ENCODE measurements around the gene PLEKHG5. TPM values are rescaled to one million over a fixed set of nuclear protein-coding genes. Genes with fewer than 3 reads are reported as not detected.

The PLEKHG5 gene
- total RNA-seq, 4 donors from 2014 or later, result 17.9 to 42.7 (median 37.1) TPM

DNA sequence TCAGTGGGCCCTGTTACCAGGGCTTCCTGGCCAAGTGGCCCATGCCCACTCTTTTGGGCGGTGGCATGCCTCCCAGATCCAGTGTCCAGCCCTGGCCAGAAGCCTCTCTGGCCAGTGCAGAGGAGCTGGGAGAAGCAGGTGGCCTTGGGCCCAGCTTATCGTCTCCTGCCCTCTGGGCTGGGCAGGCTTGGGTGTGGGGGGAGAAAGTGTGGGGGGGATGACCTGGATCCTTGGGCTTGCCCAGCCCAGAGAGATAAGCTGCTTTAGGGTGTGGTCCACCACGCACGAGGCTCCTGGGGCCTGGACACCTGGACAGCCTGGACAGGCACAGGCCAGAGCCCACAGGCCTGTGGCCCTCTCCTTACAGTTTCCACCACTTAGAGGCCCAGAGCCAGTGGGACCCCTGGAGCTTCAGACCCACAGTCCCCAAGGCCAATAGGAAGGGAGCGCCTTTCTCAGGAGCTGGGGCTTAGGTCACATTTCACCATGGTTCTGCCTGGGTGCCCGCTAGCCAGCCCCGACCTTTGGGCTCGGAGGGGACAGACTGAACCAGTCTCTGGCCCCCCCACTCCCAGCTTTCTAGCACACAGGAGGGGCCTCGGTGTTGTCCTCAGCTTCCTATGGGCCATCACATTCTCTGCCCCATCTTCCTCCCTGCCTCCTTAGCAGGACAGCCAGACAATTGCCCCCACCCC is 65.0 kb downstream of the PLEKHG5 start:
- no peak for TF ChIP-seq POLR2A (IDR thresholded peaks at IDR 0.05)
- TF ChIP-seq EP300 (IDR thresholded peaks at IDR 0.05; ENCODE audit: low read depth), result no peak
- TF ChIP-seq, protein P1, sequence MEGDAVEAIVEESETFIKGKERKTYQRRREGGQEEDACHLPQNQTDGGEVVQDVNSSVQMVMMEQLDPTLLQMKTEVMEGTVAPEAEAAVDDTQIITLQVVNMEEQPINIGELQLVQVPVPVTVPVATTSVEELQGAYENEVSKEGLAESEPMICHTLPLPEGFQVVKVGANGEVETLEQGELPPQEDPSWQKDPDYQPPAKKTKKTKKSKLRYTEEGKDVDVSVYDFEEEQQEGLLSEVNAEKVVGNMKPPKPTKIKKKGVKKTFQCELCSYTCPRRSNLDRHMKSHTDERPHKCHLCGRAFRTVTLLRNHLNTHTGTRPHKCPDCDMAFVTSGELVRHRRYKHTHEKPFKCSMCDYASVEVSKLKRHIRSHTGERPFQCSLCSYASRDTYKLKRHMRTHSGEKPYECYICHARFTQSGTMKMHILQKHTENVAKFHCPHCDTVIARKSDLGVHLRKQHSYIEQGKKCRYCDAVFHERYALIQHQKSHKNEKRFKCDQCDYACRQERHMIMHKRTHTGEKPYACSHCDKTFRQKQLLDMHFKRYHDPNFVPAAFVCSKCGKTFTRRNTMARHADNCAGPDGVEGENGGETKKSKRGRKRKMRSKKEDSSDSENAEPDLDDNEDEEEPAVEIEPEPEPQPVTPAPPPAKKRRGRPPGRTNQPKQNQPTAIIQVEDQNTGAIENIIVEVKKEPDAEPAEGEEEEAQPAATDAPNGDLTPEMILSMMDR (IDR thresholded peaks at IDR 0.05), result no peak
- TF ChIP-seq POLR2AphosphoS5 (IDR thresholded peaks at IDR 0.05), result no peak
- Histone ChIP-seq H3K36me3 (no peaks in the 10 kb centered on the region), H3K27me3 (peaks cover 71% of the 10 kb centered on the region), H3K27ac (peak overlapping the region in 1 of 4 donors; percentile 76), H3K4me3 (no peak overlapping the region), H3K4me1 (peaks cover 16 to 49% (median 46%) of the 10 kb centered on the region in 4 donors), H3K9me3 (no peaks in the 10 kb centered on the region)
- no peak for DNase-seq
- WGBS, 2 donors (ENCODE audit: low coverage in 1 of 2), result 73% methylated on average over 9 of the region's 9 CpGs; no CpG with 5 or more reads in 1 of the 2 donors
- in situ Hi-C loops (cut with MboI; ENCODE audit: low pct_ligation_motif_present in 1 of 4, low pct_unique_long_range_greater_than_20kb in 1 of 4, low sequenced_read_pairs in 3 of 4), result no loop called here
- intact Hi-C loops (cut with DNase I; ENCODE audit: low total_unique reads), result no loop called here

DNA sequence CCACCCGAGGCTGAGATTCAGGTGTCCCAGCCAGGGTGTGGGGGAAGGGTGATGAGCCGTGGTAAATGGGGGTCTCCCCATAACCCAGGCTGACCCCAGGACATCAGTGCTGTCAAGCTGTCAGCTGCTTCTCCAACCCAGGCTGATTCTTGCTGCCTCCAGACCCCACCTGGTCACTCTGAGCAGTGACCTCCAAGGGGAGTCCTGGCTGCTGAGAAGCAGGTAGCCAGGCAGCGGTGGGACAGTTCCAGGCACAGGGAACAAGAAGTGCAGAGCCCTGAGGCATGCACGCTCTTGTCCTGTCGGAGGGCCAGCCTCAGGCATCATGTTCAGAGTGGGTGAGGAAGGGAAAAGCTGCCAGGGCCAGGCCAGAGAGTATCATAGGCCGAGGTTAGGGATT is 65.8 kb downstream of the PLEKHG5 start:
- peaks cover 79% of the 10 kb centered on the region for H3K27me3 ChIP-seq
- H3K4me1 ChIP-seq, result peaks cover 17 to 54% (median 51%) of the 10 kb centered on the region in 4 donors
- TF ChIP-seq, protein P1 (IDR thresholded peaks at IDR 0.05), result no peak
- TF ChIP-seq POLR2A (IDR thresholded peaks at IDR 0.05) (no peak), EP300 (IDR thresholded peaks at IDR 0.05; ENCODE audit: low read depth) (no peak), POLR2AphosphoS5 (IDR thresholded peaks at IDR 0.05) (no peak)
- intact Hi-C loops (cut with DNase I; ENCODE audit: low total_unique reads) (no loop called here), in situ Hi-C loops (cut with MboI; ENCODE audit: low pct_ligation_motif_present in 1 of 4, low pct_unique_long_range_greater_than_20kb in 1 of 4, low sequenced_read_pairs in 3 of 4) (no loop called here)
- DNase-seq, result no peak
- no peaks in the 10 kb centered on the region for H3K9me3 ChIP-seq
- H3K27ac ChIP-seq, result no peak overlapping the region
- no peaks in the 10 kb centered on the region for H3K36me3 ChIP-seq
- 74% methylated on average over 6 of the region's 6 CpGs; no CpG with 5 or more reads in 1 of the 2 donors for WGBS, 2 donors (ENCODE audit: low coverage in 1 of 2)
- H3K4me3 ChIP-seq, result no peak overlapping the region

DNA sequence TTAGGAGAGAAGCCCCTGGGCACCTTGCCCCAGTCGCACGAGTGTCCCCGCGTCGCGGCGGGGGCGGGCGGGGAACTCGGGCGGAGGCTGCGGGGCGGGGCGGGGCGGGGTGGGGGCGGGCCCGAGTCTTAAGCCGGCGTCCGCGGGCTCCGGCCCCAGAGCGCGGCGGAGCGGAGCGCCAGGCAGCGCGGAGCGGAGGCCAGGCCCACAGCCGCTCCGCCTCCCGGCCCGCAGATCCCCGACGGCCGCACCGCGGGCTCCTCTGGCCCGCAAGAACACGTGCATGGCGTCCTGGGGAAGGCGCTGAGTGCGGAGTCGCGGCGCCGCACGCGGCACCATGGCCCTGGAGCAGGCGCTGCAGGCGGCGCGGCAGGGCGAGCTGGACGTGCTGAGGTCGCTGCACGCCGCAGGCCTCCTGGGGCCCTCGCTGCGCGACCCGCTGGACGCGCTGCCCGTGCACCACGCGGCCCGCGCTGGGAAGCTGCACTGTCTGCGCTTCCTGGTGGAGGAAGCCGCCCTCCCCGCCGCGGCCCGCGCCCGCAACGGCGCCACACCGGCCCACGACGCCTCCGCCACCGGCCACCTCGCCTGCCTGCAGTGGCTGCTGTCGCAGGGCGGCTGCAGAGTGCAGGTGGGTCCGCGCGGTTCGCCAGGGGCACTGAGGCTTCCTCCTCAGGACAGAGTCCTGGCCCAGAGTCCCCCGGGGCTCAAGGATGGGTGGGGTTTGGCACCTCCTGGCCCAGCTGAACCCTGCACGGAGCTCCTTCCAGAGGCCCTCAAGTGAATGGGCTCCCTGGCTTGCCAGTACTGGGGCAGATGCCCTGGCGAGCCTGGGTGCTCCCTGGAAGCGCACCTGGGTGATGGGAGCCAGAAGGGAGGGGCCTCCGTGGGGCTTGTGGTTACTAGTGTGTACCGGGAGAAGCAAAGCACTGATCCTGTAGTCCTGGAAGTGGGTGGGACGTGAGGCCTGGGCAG is 66.6 kb downstream of the PLEKHG5 start, which contains the start of gene ESPN:
TSS of gene ESPN (plus strand) at position 158 of the 975 bp plus-strand sequence. CDS start at position 338, 180 bp downstream.
- TF ChIP-seq POLR2AphosphoS5 (IDR thresholded peaks at IDR 0.05), result no peak
- no peak for TF ChIP-seq POLR2A (IDR thresholded peaks at IDR 0.05)
- TF ChIP-seq, protein P1 (IDR thresholded peaks at IDR 0.05), result no peak
- no peak for TF ChIP-seq EP300 (IDR thresholded peaks at IDR 0.05; ENCODE audit: low read depth)
- Histone ChIP-seq H3K4me3 (peak within 1 kb of the TSS in 3 of 4 donors; percentile 5 to 42 (median 28)), H3K4me1 (peaks cover 21 to 61% (median 58%) of the 10 kb centered on the region in 4 donors), H3K36me3 (no peaks in the 10 kb centered on the region), H3K9me3 (no peaks in the 10 kb centered on the region), H3K27me3 (peaks cover 86% of the 10 kb centered on the region), H3K27ac (peak within 1 kb of the TSS in 1 of 4 donors; percentile 41)
- in situ Hi-C loops (cut with MboI; ENCODE audit: low pct_ligation_motif_present in 1 of 4, low pct_unique_long_range_greater_than_20kb in 1 of 4, low sequenced_read_pairs in 3 of 4), result loop anchor here in 1 of 4 donors (25.0 kb wide), 1 partner anchor 188 kb away; the partner anchor contains the start of genes HES3 and ICMT
- whole genome bisulfite sequencing, 2 donors (ENCODE audit: low coverage in 1 of 2), result 9% methylated on average over 30 of the region's 99 CpGs; no CpG with 5 or more reads in 1 of the 2 donors
- no peak for DNase-seq
- intact Hi-C loops (cut with DNase I; ENCODE audit: low total_unique reads), result no loop called here

All from transverse colon (tissue), 4 donors.